SK-N-MC (cell line): ENCODE data around the gene STAG3.

Source experiments
- EZH2 ChIP-seq: fragments of 200-600 bp; sonication (generic); IDR thresholded peaks from one replicate; pipeline ENCODE4 v1.6.1; 2017; ENCODE audit warnings: antibody characterized with exemption
- POLR2AphosphoS5 ChIP-seq: IDR thresholded peaks from 2 replicates; pipeline ENCODE4 v1.6.1; 2012; ENCODE audit warnings: mild to moderate bottlenecking, low read depth, low read length, borderline replicate concordance

- TF ChIP-seq EZH2, result no peak
- TF ChIP-seq POLR2AphosphoS5, result no peak
Measured at GRCh38 chr7:100257017-100257416, 79.3 kb downstream of the STAG3 start.
